Superior temporal gyrus (tissue), 1 donor: Measurements from ENCODE around the gene PPFIA2.

Source experiments
- DNase-seq: peaks from one replicate; pipeline ENCODE4 v3.0.0-alpha.2; 2016; ENCODE audit errors: extremely low spot score

PPFIA2 gene

GRCh38 chr12:81759190-81760051 is at the start of gene PPFIA2:
Gene PPFIA2 (minus strand): TSS chr12:81759350.
- peak; percentile 67 for DNase-seq

GRCh38 chr12:81800298-81801148 is 41.4 kb upstream of the PPFIA2 start:
- DNase-seq, result peak; percentile 12

GRCh38 chr12:81798294-81798693 is 39.1 kb upstream of the PPFIA2 start:
- no peak for DNase-seq

- DNase-seq, result no peak
Observed at GRCh38 chr12:81797100-81797499, 38.0 kb upstream of the PPFIA2 start.

GRCh38 chr12:81792666-81793065 is 33.5 kb upstream of the PPFIA2 start:
- no peak for DNase-seq

GRCh38 chr12:81779216-81779615 is 20.1 kb upstream of the PPFIA2 start:
- no peak for DNase-seq

- DNase-seq, result no peak
Observed at GRCh38 chr12:81778719-81779118, 19.6 kb upstream of the PPFIA2 start.

- DNase-seq, result peak; percentile 74
Observed at GRCh38 chr12:81758421-81759189, 545 bp downstream of the PPFIA2 start.

- DNase-seq, result peak; percentile 62
Observed at GRCh38 chr12:81757731-81758365, 1.3 kb downstream of the PPFIA2 start.

- peak; percentile 6 for DNase-seq
Observed at GRCh38 chr12:81729781-81730180, 29.4 kb downstream of the PPFIA2 start.

- DNase-seq, result no peak
Observed at GRCh38 chr12:81727391-81727790, 31.8 kb downstream of the PPFIA2 start.

- DNase-seq, result peak; percentile 12
Observed at GRCh38 chr12:81726634-81727033, 32.5 kb downstream of the PPFIA2 start.

GRCh38 chr12:81723361-81723760 is 35.8 kb downstream of the PPFIA2 start:
- no peak for DNase-seq

GRCh38 chr12:81722004-81722403 is 37.1 kb downstream of the PPFIA2 start:
- DNase-seq, result no peak

GRCh38 chr12:81718616-81719015 is 40.5 kb downstream of the PPFIA2 start:
- no peak for DNase-seq

- DNase-seq, result no peak
Observed at GRCh38 chr12:81712536-81712935, 46.6 kb downstream of the PPFIA2 start.

GRCh38 chr12:81705586-81705985 is 53.6 kb downstream of the PPFIA2 start:
- no peak for DNase-seq

- DNase-seq, result no peak
Observed at GRCh38 chr12:81699551-81699950, 59.6 kb downstream of the PPFIA2 start.

- no peak for DNase-seq
Observed at GRCh38 chr12:81692008-81692407, 67.1 kb downstream of the PPFIA2 start.

- no peak for DNase-seq
Observed at GRCh38 chr12:81683881-81684280, 75.3 kb downstream of the PPFIA2 start.

GRCh38 chr12:81679614-81680013 is 79.5 kb downstream of the PPFIA2 start:
- DNase-seq, result no peak
